Caco-2 (cell line): ENCODE data around the gene PAPOLB. TPM values are rescaled to one million over a fixed set of nuclear protein-coding genes. Genes with fewer than 3 reads are reported as not detected.

Source experiments
- BruUV-seq: library from RNA; stranded (reverse); fragments of 400-500 nt; replicated peaks from 2 replicates; lab custom pipeline; 2021; lab: Mats Ljungman, UMichigan
- CTCF ChIA-PET: fragments of 300-600 bp; sonication (Branson Sonifier 250); formaldehyde crosslinking; loops from one replicate; lab custom pipeline; 2022; ENCODE audit warnings: antibody characterized with exemption; lab: Charles Lee
- POLR2A ChIA-PET: fragments of 300-600 bp; sonication (Branson Sonifier 250); formaldehyde crosslinking; loops from one replicate; lab custom pipeline; 2022; ENCODE audit warnings: antibody characterized with exemption; lab: Charles Lee
- DNase-seq, 2 experiments: peaks; one replicate each; pipeline versions ENCODE4 v3.0.0 to v3.0.0-alpha.2; 2020 to 2022
- H3K27me3 ChIP-seq: replicated peaks from 2 replicates; pipeline ENCODE4 v1.6.0; 2011; ENCODE audit warnings: low read length; ENCODE audit not compliant: control insufficient read depth, insufficient read depth
- H3K36me3 ChIP-seq: 2 replicates; pipeline ENCODE4 v1.5.1; 2011; ENCODE audit warnings: low read length; ENCODE audit not compliant: control insufficient read depth, insufficient read depth
- H3K4me1 ChIP-seq: fragments of 250-450 bp; sonication (Bioruptor Pico); 2 replicates; pipeline ENCODE4 v1.5.1; 2020; ENCODE audit warnings: mild to moderate bottlenecking
- H3K4me3 ChIP-seq: 2 replicates; pipeline ENCODE4 v1.5.1; 2011; ENCODE audit warnings: low read depth, mild to moderate bottlenecking, control low read depth, low read length
- H3K9me3 ChIP-seq: fragments of 250-450 bp; sonication (Bioruptor Pico); 2 replicates; pipeline ENCODE4 v1.5.1; 2020; ENCODE audit warnings: mild to moderate bottlenecking, moderate library complexity
- H3K27ac Mint-ChIP-seq: one replicate; pipeline ENCODE4 v1.8.0; 2022; ENCODE audit warnings: mixed read lengths; ENCODE audit not compliant: unreplicated experiment
- H3K27me3 Mint-ChIP-seq: one replicate; pipeline ENCODE4 v1.8.0; 2022; ENCODE audit warnings: mixed read lengths; ENCODE audit not compliant: insufficient read depth, unreplicated experiment
- H3K36me3 Mint-ChIP-seq: one replicate; pipeline ENCODE4 v1.8.0; 2022; ENCODE audit warnings: mild to moderate bottlenecking, mixed read lengths; ENCODE audit not compliant: insufficient read depth, unreplicated experiment
- H3K4me1 Mint-ChIP-seq: one replicate; pipeline ENCODE4 v1.8.0; 2022; ENCODE audit warnings: low read depth, mixed read lengths; ENCODE audit not compliant: unreplicated experiment
- H3K4me3 Mint-ChIP-seq: one replicate; pipeline ENCODE4 v1.8.0; 2022; ENCODE audit warnings: mild to moderate bottlenecking, moderate library complexity, mixed read lengths; ENCODE audit not compliant: unreplicated experiment
- H3K9me3 Mint-ChIP-seq: one replicate; pipeline ENCODE4 v1.8.0; 2022; ENCODE audit warnings: mixed read lengths; ENCODE audit not compliant: unreplicated experiment
- intact Hi-C: fragments of 100-400 bp; cut with micrococcal nuclease; formaldehyde crosslinking; loops from one replicate; pipeline ENCODE4 v1.10.0; 2022; ENCODE audit not compliant: unreplicated experiment
- total RNA-seq: library from RNA; stranded (reverse); gene quantifications from 2 replicates; pipeline ENCODE4 v1.2.3, GENCODE V29; 2022
- TF ChIP-seq, protein P1 (sequence below), 2 experiments: fragments of 200-600 bp in 1 of 2; IDR thresholded peaks; 1 replicate in 1 of 2; 2 replicates in 1 of 2; pipeline versions ENCODE4 v1.5.1 to v1.8.0; 2011 to 2022; ENCODE audit warnings: antibody characterized with exemption in 1 of 2, control low read depth in 1 of 2, inconsistent platforms in 1 of 2, low read depth in 1 of 2, low read length in 1 of 2, mild to moderate bottlenecking in 1 of 2, moderate library complexity in 1 of 2; ENCODE audit not compliant: insufficient read depth in 1 of 2, severe bottlenecking in 1 of 2, unreplicated experiment in 1 of 2

PAPOLB gene
- total RNA-seq, 1 experiment from 2014 or later = not detected

DNA sequence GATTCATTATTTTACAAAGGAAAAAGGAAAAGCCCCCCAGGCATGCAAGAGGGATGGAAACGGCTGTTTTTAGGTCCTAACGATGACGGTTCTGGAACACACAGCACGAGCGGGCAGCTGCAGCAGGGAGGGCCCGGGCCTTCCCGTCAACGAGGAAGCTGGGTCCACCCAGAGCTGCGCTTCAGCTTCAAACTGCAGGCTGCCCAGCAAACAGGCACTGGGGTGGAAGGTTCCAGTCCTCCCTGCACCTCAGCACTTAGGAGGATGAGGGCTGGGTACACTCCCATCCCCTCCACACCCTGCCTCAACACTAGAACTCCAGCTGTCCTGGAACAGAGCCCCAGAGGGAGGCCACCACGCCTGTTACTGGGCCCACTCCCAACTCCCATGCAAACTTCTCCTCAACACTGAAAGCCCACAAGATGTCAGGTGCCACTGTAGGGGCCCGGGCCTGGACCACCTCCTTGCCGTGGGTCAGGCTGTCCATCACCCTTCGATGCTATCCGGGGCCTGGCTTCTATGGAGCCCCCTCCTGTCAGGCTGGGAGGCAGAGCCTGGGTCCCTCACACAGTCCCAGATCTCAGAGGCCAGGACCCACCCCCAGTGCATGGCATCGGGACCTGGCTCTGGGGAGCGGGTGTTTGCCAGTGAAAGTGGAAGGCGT is 33.0 kb downstream of the PAPOLB start:
- Mint-ChIP-seq H3K36me3 (no peaks in the 10 kb centered on the region), H3K27ac (no peak overlapping the region), H3K4me3 (no peak overlapping the region), H3K4me1 (no peaks in the 10 kb centered on the region), H3K9me3 (no peaks in the 10 kb centered on the region), H3K27me3 (peaks cover 2% of the 10 kb centered on the region)
- Histone ChIP-seq H3K4me1 (no peaks in the 10 kb centered on the region), H3K27me3 (no peaks in the 10 kb centered on the region), H3K36me3 (no peaks in the 10 kb centered on the region), H3K9me3 (no peaks in the 10 kb centered on the region), H3K4me3 (no peak overlapping the region)
- ChIA-PET POLR2A (no interaction called here), CTCF (no interaction called here)
- BruUV-seq = no TSS peak
- no peak for DNase-seq
- TF ChIP-seq, protein P1, sequence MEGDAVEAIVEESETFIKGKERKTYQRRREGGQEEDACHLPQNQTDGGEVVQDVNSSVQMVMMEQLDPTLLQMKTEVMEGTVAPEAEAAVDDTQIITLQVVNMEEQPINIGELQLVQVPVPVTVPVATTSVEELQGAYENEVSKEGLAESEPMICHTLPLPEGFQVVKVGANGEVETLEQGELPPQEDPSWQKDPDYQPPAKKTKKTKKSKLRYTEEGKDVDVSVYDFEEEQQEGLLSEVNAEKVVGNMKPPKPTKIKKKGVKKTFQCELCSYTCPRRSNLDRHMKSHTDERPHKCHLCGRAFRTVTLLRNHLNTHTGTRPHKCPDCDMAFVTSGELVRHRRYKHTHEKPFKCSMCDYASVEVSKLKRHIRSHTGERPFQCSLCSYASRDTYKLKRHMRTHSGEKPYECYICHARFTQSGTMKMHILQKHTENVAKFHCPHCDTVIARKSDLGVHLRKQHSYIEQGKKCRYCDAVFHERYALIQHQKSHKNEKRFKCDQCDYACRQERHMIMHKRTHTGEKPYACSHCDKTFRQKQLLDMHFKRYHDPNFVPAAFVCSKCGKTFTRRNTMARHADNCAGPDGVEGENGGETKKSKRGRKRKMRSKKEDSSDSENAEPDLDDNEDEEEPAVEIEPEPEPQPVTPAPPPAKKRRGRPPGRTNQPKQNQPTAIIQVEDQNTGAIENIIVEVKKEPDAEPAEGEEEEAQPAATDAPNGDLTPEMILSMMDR (IDR thresholded peaks at IDR 0.05; ENCODE audit: insufficient read depth in 1 of 2, low read depth in 1 of 2, low read length in 1 of 2, severe bottlenecking in 1 of 2, unreplicated experiment in 1 of 2) = no peak
- intact Hi-C loops = no loop called here

DNA sequence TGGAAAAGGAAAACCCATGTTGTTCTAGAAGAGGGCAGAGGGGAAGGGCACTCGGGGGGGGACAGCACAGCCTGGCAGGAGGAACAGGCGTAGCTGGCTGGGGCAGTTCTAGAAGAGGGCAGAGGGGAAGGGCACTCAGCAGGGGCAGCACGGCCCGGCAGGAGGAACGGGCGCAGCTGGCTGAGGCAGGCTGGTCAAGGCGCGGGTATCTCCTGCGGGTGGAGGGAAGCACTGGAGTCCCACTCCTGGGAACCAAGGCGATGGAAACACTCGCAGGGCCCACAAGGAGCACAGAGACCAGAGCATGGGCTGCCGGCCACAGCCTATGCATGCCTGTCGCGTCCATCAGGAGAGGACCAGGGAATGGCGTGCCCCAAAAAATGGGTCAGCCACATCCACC is 36.7 kb downstream of the PAPOLB start:
- Mint-ChIP-seq H3K27me3 (peaks cover 13% of the 10 kb centered on the region), H3K4me1 (no peaks in the 10 kb centered on the region), H3K4me3 (no peak overlapping the region), H3K27ac (no peak overlapping the region), H3K9me3 (no peaks in the 10 kb centered on the region), H3K36me3 (no peaks in the 10 kb centered on the region)
- no peak overlapping the region for H3K4me3 ChIP-seq
- H3K27me3 ChIP-seq = no peaks in the 10 kb centered on the region
- no TSS peak for BruUV-seq
- no peaks in the 10 kb centered on the region for H3K36me3 ChIP-seq
- no peaks in the 10 kb centered on the region for H3K9me3 ChIP-seq
- no peak for DNase-seq
- CTCF ChIA-PET = no interaction called here
- POLR2A ChIA-PET = no interaction called here
- intact Hi-C loops = no loop called here
- TF ChIP-seq, protein P1 (IDR thresholded peaks at IDR 0.05; ENCODE audit: insufficient read depth in 1 of 2, low read depth in 1 of 2, low read length in 1 of 2, severe bottlenecking in 1 of 2, unreplicated experiment in 1 of 2) = no peak
- H3K4me1 ChIP-seq = no peaks in the 10 kb centered on the region

DNA sequence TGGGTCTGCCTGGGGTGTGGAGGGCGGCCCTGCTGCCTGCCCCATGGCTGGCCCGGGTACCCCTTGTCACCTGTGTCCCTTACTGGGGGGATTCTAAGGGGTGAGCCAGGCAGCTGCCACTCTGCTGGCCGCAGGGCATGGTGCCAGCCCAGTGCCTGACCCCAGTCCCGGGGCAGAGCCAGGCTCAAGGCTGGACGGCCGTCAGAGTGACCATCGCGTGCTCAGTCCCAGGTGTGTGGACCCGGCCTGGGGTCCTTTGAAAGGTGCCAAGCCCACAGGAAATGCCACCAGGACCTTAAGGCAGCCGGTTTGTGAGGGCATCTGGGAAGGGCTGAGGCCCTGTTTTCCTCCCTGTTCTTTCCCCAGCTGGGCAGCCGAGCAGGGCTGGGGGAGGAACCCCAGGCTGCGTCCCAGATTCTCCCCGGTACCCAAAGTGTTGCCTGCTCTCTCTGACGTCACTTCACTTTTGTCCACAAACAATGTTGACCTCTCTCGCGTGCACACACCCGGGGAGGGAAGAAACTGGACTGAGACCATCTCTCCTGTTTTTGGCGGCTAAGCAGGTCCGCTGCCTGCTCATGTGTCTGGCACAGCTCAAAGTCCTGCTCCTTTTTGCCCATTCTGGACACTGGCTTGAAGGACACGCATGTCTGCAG is 37.6 kb downstream of the PAPOLB start:
- ChIA-PET POLR2A (no interaction called here), CTCF (no interaction called here)
- Histone ChIP-seq H3K4me1 (no peaks in the 10 kb centered on the region), H3K4me3 (no peak overlapping the region), H3K9me3 (no peaks in the 10 kb centered on the region), H3K27me3 (no peaks in the 10 kb centered on the region), H3K36me3 (no peaks in the 10 kb centered on the region)
- intact Hi-C loops = no loop called here
- H3K27me3 Mint-ChIP-seq = peaks cover 13% of the 10 kb centered on the region
- no peaks in the 10 kb centered on the region for H3K4me1 Mint-ChIP-seq
- H3K9me3 Mint-ChIP-seq = no peaks in the 10 kb centered on the region
- H3K36me3 Mint-ChIP-seq = no peaks in the 10 kb centered on the region
- DNase-seq = no peak
- no peak overlapping the region for H3K27ac Mint-ChIP-seq
- TF ChIP-seq, protein P1 (IDR thresholded peaks at IDR 0.05; ENCODE audit: insufficient read depth in 1 of 2, low read depth in 1 of 2, low read length in 1 of 2, severe bottlenecking in 1 of 2, unreplicated experiment in 1 of 2) = no peak
- no TSS peak for BruUV-seq
- H3K4me3 Mint-ChIP-seq = no peak overlapping the region
